H1 (cell line): ENCODE measurements around the gene CLN6. TPM values are rescaled to one million over a fixed set of nuclear protein-coding genes. Genes with fewer than 3 reads are reported as not detected.

Experiments used
- CTCF ChIA-PET: fragments of 300-600 bp; sonication (Branson Sonifier 250); formaldehyde crosslinking; loops from one replicate; lab custom pipeline; 2021; ENCODE audit not compliant: partially characterized antibody; lab: Charles Lee
- POLR2A ChIA-PET: fragments of 300-600 bp; sonication (Branson Sonifier 250); formaldehyde crosslinking; loops from one replicate; lab custom pipeline; 2021; ENCODE audit warnings: inconsistent platforms; ENCODE audit not compliant: partially characterized antibody; lab: Charles Lee
- DNase-seq, 2 experiments: peaks; one replicate each; pipeline versions ENCODE4 v3.0.0 to v3.0.0-alpha.2; 2010 to 2022; ENCODE audit warnings: low spot score in 2 of 2, low read depth in 1 of 2, mixed read lengths in 1 of 2
- FAIRE-seq: peaks from 2 replicates; lab custom pipeline; 2011; peaks lifted over from hg19 to GRCh38; lab: Jason Lieb, UNC
- H2AFZ ChIP-seq: 2 replicates; pipeline ENCODE4 v1.8.1; 2012; ENCODE audit warnings: low read length, inconsistent platforms
- H2AK5ac ChIP-seq: 2 replicates; pipeline ENCODE4 v1.6.1; 2013; ENCODE audit warnings: low read depth, low read length
- H2BK120ac ChIP-seq: replicated peaks from 2 replicates; pipeline ENCODE3; 2013; ENCODE audit warnings: low read depth, low read length, inconsistent platforms
- H2BK12ac ChIP-seq: 2 replicates; pipeline ENCODE4 v1.6.1; 2013; ENCODE audit warnings: low read depth, low read length
- H2BK15ac ChIP-seq: 2 replicates; pipeline ENCODE4 v1.6.1; 2013; ENCODE audit warnings: low read length
- H2BK20ac ChIP-seq: 2 replicates; pipeline ENCODE4 v1.6.1; 2013; ENCODE audit warnings: low read length
- H2BK5ac ChIP-seq: 2 replicates; pipeline ENCODE4 v1.6.1; 2013; ENCODE audit warnings: low read depth, low read length
- H3K14ac ChIP-seq: 2 replicates; pipeline ENCODE4 v1.6.1; 2013; ENCODE audit warnings: inconsistent platforms; ENCODE audit not compliant: insufficient read length
- H3K18ac ChIP-seq: 2 replicates; pipeline ENCODE4 v1.6.1; 2013; ENCODE audit warnings: low read length; ENCODE audit errors: extremely low read depth
- H3K23ac ChIP-seq: 2 replicates; pipeline ENCODE4 v1.6.1; 2013; ENCODE audit warnings: inconsistent platforms; ENCODE audit not compliant: insufficient read length
- H3K23me2 ChIP-seq: 2 replicates; pipeline ENCODE4 v1.6.1; 2013; ENCODE audit warnings: low read depth, low read length
- H3K27ac ChIP-seq: 2 replicates; pipeline ENCODE4 v1.6.1; 2011; ENCODE audit warnings: low read depth, low read length, inconsistent platforms
- H3K27me3 ChIP-seq, 4 experiments: replicated peaks in 1 of 4; 1 replicate in 1 of 4; 2 replicates in 3 of 4; pipeline versions ENCODE4 v1.6.1 to v1.8.1; 2011 to 2013; ENCODE audit warnings: low read length in 3 of 4, mild to moderate bottlenecking in 3 of 4, inconsistent platforms in 2 of 4, mixed read lengths in 2 of 4, moderate library complexity in 1 of 4; ENCODE audit not compliant: control insufficient read depth in 3 of 4, insufficient read depth in 3 of 4; ENCODE audit errors: extremely low read depth in 1 of 4
- H3K36me3 ChIP-seq, 4 experiments: 2 replicates each; pipeline versions ENCODE4 v1.6.1 to v1.8.1; 2011 to 2013; ENCODE audit warnings: mild to moderate bottlenecking in 4 of 4, low read length in 3 of 4, moderate library complexity in 2 of 4, control low read depth in 1 of 4, inconsistent platforms in 1 of 4; ENCODE audit not compliant: insufficient read depth in 4 of 4, control insufficient read depth in 2 of 4
- H3K4ac ChIP-seq: replicated peaks from 2 replicates; pipeline ENCODE3; 2013; ENCODE audit warnings: low read length, low read depth, mixed read lengths, inconsistent platforms; ENCODE audit not compliant: insufficient read length
- H3K4me1 ChIP-seq, 4 experiments: replicated peaks in 1 of 4; 1 replicate in 1 of 4; 2 replicates in 3 of 4; pipeline versions ENCODE4 v1.6.1 to v1.8.1; 2011 to 2013; ENCODE audit warnings: low read length in 3 of 4, inconsistent platforms in 2 of 4, mixed read lengths in 1 of 4; ENCODE audit not compliant: insufficient read depth in 4 of 4, control insufficient read depth in 3 of 4
- H3K4me2 ChIP-seq, 2 experiments: 2 replicates each; pipeline versions ENCODE4 v1.6.1 to v1.8.1; 2011 to 2013; ENCODE audit warnings: low read depth in 2 of 2, low read length in 2 of 2, control low read depth in 1 of 2, inconsistent platforms in 1 of 2, mild to moderate bottlenecking in 1 of 2; ENCODE audit not compliant: insufficient read depth in 1 of 2
- H3K4me3 ChIP-seq, 4 experiments: fragments of 200-600, 300-600 bp in 1 of 4; sonication (generic), shearing (Covaris generic), sonication (Bioruptor Twin) in 1 of 4; 2 replicates each; pipeline versions ENCODE4 v1.5.1 to v1.8.1; 2011 to 2016; ENCODE audit warnings: low read length in 4 of 4, low read depth in 3 of 4, control low read depth in 2 of 4, inconsistent platforms in 2 of 4, mild to moderate bottlenecking in 2 of 4, mixed read lengths in 1 of 4, moderate library complexity in 1 of 4; ENCODE audit not compliant: insufficient read depth in 2 of 4; ENCODE audit errors: extremely low read depth in 1 of 4
- H3K56ac ChIP-seq: replicated peaks from 2 replicates; pipeline ENCODE3; 2013; ENCODE audit warnings: low read depth, mild to moderate bottlenecking, mixed read lengths, low read length, inconsistent platforms; ENCODE audit not compliant: insufficient read length
- H3K79me1 ChIP-seq: 2 replicates; pipeline ENCODE4 v1.6.1; 2013; ENCODE audit warnings: low read depth, low read length, control low read depth
- H3K79me2 ChIP-seq, 2 experiments: 2 replicates each; pipeline versions ENCODE4 v1.6.1 to v1.8.1; 2012 to 2013; ENCODE audit warnings: low read length in 2 of 2, mild to moderate bottlenecking in 2 of 2, inconsistent platforms in 1 of 2; ENCODE audit not compliant: insufficient read depth in 2 of 2, control insufficient read depth in 1 of 2
- H3K9ac ChIP-seq, 4 experiments: replicated peaks in 1 of 4; 1 replicate in 1 of 4; 2 replicates in 3 of 4; pipeline versions ENCODE4 v1.6.1 to v1.8.1; 2011 to 2013; ENCODE audit warnings: low read depth in 3 of 4, low read length in 3 of 4, control low read depth in 2 of 4, mild to moderate bottlenecking in 2 of 4, moderate library complexity in 2 of 4, inconsistent platforms in 1 of 4; ENCODE audit errors: extremely low read depth in 1 of 4
- H3K9me3 ChIP-seq, 2 experiments: 2 replicates each; pipeline versions ENCODE4 v1.6.1 to v1.8.1; 2012 to 2013; ENCODE audit warnings: mild to moderate bottlenecking in 2 of 2, moderate library complexity in 2 of 2, control low read depth in 1 of 2, inconsistent platforms in 1 of 2, low read depth in 1 of 2, low read length in 1 of 2, mixed read lengths in 1 of 2; ENCODE audit not compliant: insufficient read depth in 2 of 2
- H4K20me1 ChIP-seq, 2 experiments: replicated peaks in 1 of 2; 2 replicates each; pipeline versions ENCODE3 to v1.8.1; 2011 to 2013; ENCODE audit warnings: inconsistent platforms in 2 of 2, low read length in 2 of 2, mild to moderate bottlenecking in 1 of 2; ENCODE audit not compliant: insufficient read depth in 2 of 2, control insufficient read depth in 1 of 2
- H4K5ac ChIP-seq: 2 replicates; pipeline ENCODE4 v1.6.1; 2013; ENCODE audit warnings: low read length, low read depth, mixed read lengths, inconsistent platforms; ENCODE audit not compliant: insufficient read length
- H4K8ac ChIP-seq: 2 replicates; pipeline ENCODE4 v1.8.0; 2013; ENCODE audit warnings: mild to moderate bottlenecking, moderate library complexity, low read length, inconsistent platforms; ENCODE audit not compliant: insufficient read depth; ENCODE audit errors: extremely low read depth
- H4K91ac ChIP-seq: replicated peaks from 2 replicates; pipeline ENCODE3; 2013; ENCODE audit warnings: low read length, mixed read lengths, inconsistent platforms; ENCODE audit not compliant: insufficient read length
- BCL11A ChIP-seq, 2 experiments: IDR thresholded peaks; one replicate each; pipeline ENCODE4 v1.6.1; 2011; ENCODE audit warnings: low read depth in 2 of 2, low read length in 2 of 2, mild to moderate bottlenecking in 2 of 2
- POLR2A ChIP-seq, 2 experiments: IDR thresholded peaks; 1 replicate in 1 of 2; 2 replicates in 1 of 2; pipeline ENCODE4 v1.6.1; 2011; ENCODE audit warnings: low read depth in 2 of 2, low read length in 2 of 2, mild to moderate bottlenecking in 2 of 2; ENCODE audit errors: control extremely low read depth in 1 of 2
- TAF7 ChIP-seq: optimal IDR thresholded peaks from 2 replicates; pipeline ENCODE3; 2011; ENCODE audit warnings: low read depth, mild to moderate bottlenecking, inconsistent platforms, low read length, moderate library complexity, borderline replicate concordance
- TBP ChIP-seq: IDR thresholded peaks from 2 replicates; pipeline ENCODE4 v1.6.1; 2011; ENCODE audit warnings: low read depth, low read length, improper control_type of control experiment
- WGBS, 2 experiments: shearing (Covaris generic) in 1 of 2; methylation state at CpG; one replicate each; pipeline versions ENCODE4 v1.1.6 to v1.1.7; 2013 to 2015; ENCODE audit warnings: low lambda C conversion rate in 2 of 2, mixed read lengths in 2 of 2, inconsistent platforms in 1 of 2, low coverage in 1 of 2, missing lambda C conversion rate in 1 of 2; ENCODE audit not compliant: insufficient replicate concordance in 2 of 2, insufficient coverage in 1 of 2, insufficient read length in 1 of 2; ENCODE audit errors: extremely low coverage in 1 of 2, missing lambda C conversion rate in 1 of 2; 5-methylcytosine and 5-hydroxymethylcytosine counted together
- polyA plus RNA-seq, 7 experiments: library from polyadenylated mRNA; depleted of rRNA in 3 of 7; stranded (reverse) in 5 of 7; unstranded in 2 of 7; fragments of >200 nt in 5 of 7; fragments of 200-250 nt in 2 of 7; gene quantifications; 1 replicate in 5 of 7; 2 replicates in 1 of 7; 4 replicates in 1 of 7; pipeline versions ENCODE4 v1.2.1 to v1.2.3, GENCODE V29; 2011 to 2013; ENCODE audit warnings: missing spikeins in 2 of 7, mixed read lengths in 2 of 7
- total RNA-seq: library from RNA; stranded (reverse); fragmentation: NEBNext Ultra II Directional; extraction: Animal tissue kit (Norgen Biotek cat#: 25700); gene quantifications from 2 replicates; pipeline ENCODE4 v1.2.1, GENCODE V29; 2021

CLN6 gene
- total and polyA plus RNA-seq, 2 of the 8 experiments (the other 6 are each of a cell fraction or from before 2014, with no cell fraction given), result 60.0 to 137 TPM

- no peak overlapping the region for H3K56ac ChIP-seq
- no peaks in the 10 kb centered on the region for H3K23me2 ChIP-seq
- no peaks in the 10 kb centered on the region for H3K4me1 ChIP-seq
- no peak overlapping the region for H2BK15ac ChIP-seq
- CTCF ChIA-PET, result interaction anchor here (1.2 to 11.0 kb wide), 3 partner anchors 57 to 305 kb away, joined by 3 to 199 read pairs (median 3); no protein-coding TSS in a partner anchor
- H4K5ac ChIP-seq, result no peak overlapping the region
- POLR2A ChIA-PET, result interaction anchor here (0.7 to 2.6 kb wide), 5 partner anchors 15 to 56 kb away, joined by 3 to 10 read pairs (median 3); partner anchors contain the start of gene FEM1B
- no peak overlapping the region for H3K23ac ChIP-seq
- H3K4me2 ChIP-seq, result no peak overlapping the region
- no peak overlapping the region for H2BK120ac ChIP-seq
- H3K9me3 ChIP-seq, result peaks cover 0 to 6% of the 10 kb centered on the region in 2 experiments; a peak in 1 of 4 replicates
- no peak overlapping the region for H3K4me3 ChIP-seq
- H4K8ac ChIP-seq, result no peak overlapping the region
- no peak for DNase-seq
- no peaks in the 10 kb centered on the region for H3K79me2 ChIP-seq
- H3K27me3 ChIP-seq, result no peaks in the 10 kb centered on the region
- H3K4ac ChIP-seq, result no peak overlapping the region
- no peaks in the 10 kb centered on the region for H3K79me1 ChIP-seq
- no peak overlapping the region for H3K9ac ChIP-seq
- no peak overlapping the region for H2BK12ac ChIP-seq
- H4K91ac ChIP-seq, result no peak overlapping the region
- TF ChIP-seq TAF7, result peak; percentile 93
- TF ChIP-seq TBP, result peak; percentile 37; the same call in 1 of the 2 replicates
- peak in 1 of 2 experiments; percentile 61; a peak in 1 of 3 replicates for TF ChIP-seq POLR2A (IDR thresholded peaks at IDR 0.05; ENCODE audit: control extremely low read depth in 1 of 2, low read depth in 2 of 2, low read length in 2 of 2)
- no peak for TF ChIP-seq BCL11A (IDR thresholded peaks at IDR 0.05; ENCODE audit: low read depth in 2 of 2, low read length in 2 of 2)
- H3K36me3 ChIP-seq, result no peaks in the 10 kb centered on the region
- 83% methylated on average over 3 of the region's 3 CpGs; no CpG with 5 or more reads in 1 of the 2 experiments for WGBS, 2 experiments
- FAIRE-seq, result no peak
- H2BK20ac ChIP-seq, result no peak overlapping the region
- no peak overlapping the region for H2AK5ac ChIP-seq
- H3K27ac ChIP-seq, result no peak overlapping the region
- H2AFZ ChIP-seq, result no peak overlapping the region
- no peak overlapping the region for H3K18ac ChIP-seq
- H2BK5ac ChIP-seq, result no peak overlapping the region
- no peaks in the 10 kb centered on the region for H4K20me1 ChIP-seq
- H3K14ac ChIP-seq, result no peak overlapping the region
Observed at GRCh38 chr15:68249058-68249713, 19.7 kb upstream of the CLN6 start.
